CD4-positive, alpha-beta memory T cell (primary cell): ENCODE results near the gene NRXN2. TPM values are rescaled to one million over a fixed set of nuclear protein-coding genes. Genes with fewer than 3 reads are reported as not detected.

ENCODE experiments used
- CTCF ChIA-PET: fragments of 350-600 bp; sonication (Branson Sonifier 250); formaldehyde crosslinking; loops from one replicate; lab custom pipeline; 2021; ENCODE audit warnings: inconsistent platforms; ENCODE audit not compliant: partially characterized antibody; lab: Charles Lee
- POLR2A ChIA-PET: fragments of 350-600 bp; sonication (Branson Sonifier 250); formaldehyde crosslinking; loops from one replicate; lab custom pipeline; 2021; ENCODE audit not compliant: partially characterized antibody; lab: Charles Lee
- DNase-seq, 5 donors: peaks; one replicate each; pipeline versions ENCODE4 v3.0.0 to v3.0.0-alpha.2; 2020 to 2022; ENCODE audit warnings: mixed read lengths in 1 of 5
- H3K27ac ChIP-seq: one replicate; pipeline ENCODE4 v1.7.0; 2013; ENCODE audit warnings: low read depth, low read length
- H3K27me3 ChIP-seq: 2 replicates; pipeline ENCODE4 v1.7.0; 2013; ENCODE audit warnings: mild to moderate bottlenecking, low read length, moderate library complexity; ENCODE audit not compliant: insufficient read depth
- H3K36me3 ChIP-seq: 2 replicates; pipeline ENCODE4 v1.7.0; 2013; ENCODE audit warnings: mild to moderate bottlenecking, low read length, moderate library complexity; ENCODE audit not compliant: insufficient read depth
- H3K4me1 ChIP-seq: 2 replicates; pipeline ENCODE4 v1.7.0; 2013; ENCODE audit warnings: mild to moderate bottlenecking, low read length, moderate library complexity; ENCODE audit not compliant: insufficient read depth
- H3K4me3 ChIP-seq, 2 donors: one replicate each; pipeline ENCODE4 v1.7.0; 2013; ENCODE audit warnings: low read length in 2 of 2, mild to moderate bottlenecking in 1 of 2
- H3K9me3 ChIP-seq, 2 donors: one replicate each; pipeline ENCODE4 v1.7.0; 2013; ENCODE audit warnings: low read length in 2 of 2, control low read depth in 1 of 2; ENCODE audit not compliant: control insufficient read depth in 1 of 2
- H3K27ac Mint-ChIP-seq, 7 donors: one replicate each; pipeline ENCODE4 v1.8.0; 2020 to 2021; ENCODE audit warnings: mixed read lengths in 7 of 7, mild to moderate bottlenecking in 6 of 7, inconsistent platforms in 3 of 7, moderate library complexity in 3 of 7
- H3K27me3 Mint-ChIP-seq, 2 donors: one replicate each; pipeline ENCODE4 v1.8.0; 2020 to 2021; ENCODE audit warnings: mixed read lengths in 2 of 2
- H3K36me3 Mint-ChIP-seq, 2 donors: one replicate each; pipeline ENCODE4 v1.8.0; 2020 to 2021; ENCODE audit warnings: mixed read lengths in 2 of 2, inconsistent platforms in 1 of 2, mild to moderate bottlenecking in 1 of 2
- H3K4me1 Mint-ChIP-seq, 4 donors: one replicate each; pipeline ENCODE4 v1.8.0; 2020 to 2021; ENCODE audit warnings: mixed read lengths in 4 of 4, mild to moderate bottlenecking in 1 of 4
- H3K4me3 Mint-ChIP-seq, 8 donors: one replicate each; pipeline ENCODE4 v1.8.0; 2020 to 2021; ENCODE audit warnings: mixed read lengths in 8 of 8, mild to moderate bottlenecking in 7 of 8, moderate library complexity in 6 of 8, inconsistent platforms in 3 of 8
- H3K9me3 Mint-ChIP-seq, 8 donors: one replicate each; pipeline ENCODE4 v1.8.0; 2020 to 2021; ENCODE audit warnings: mixed read lengths in 8 of 8, mild to moderate bottlenecking in 5 of 8, inconsistent platforms in 3 of 8, moderate library complexity in 1 of 8
- intact Hi-C: fragments of 100-400 bp; cut with micrococcal nuclease; formaldehyde crosslinking; loops from one replicate; pipeline ENCODE4 v1.15.1; 2023
- polyA plus RNA-seq, 2 donors: library from polyadenylated mRNA; unstranded; fragments of 300-500 nt; fragmentation: Illumina TruSeq; gene quantifications; one replicate each; pipeline ENCODE4 v1.2.3, GENCODE V29; 2021
- total RNA-seq, 2 experiments: library from RNA; stranded (reverse); gene quantifications; one replicate each; pipeline ENCODE4 v1.2.3, GENCODE V29; 2021

The NRXN2 gene
- total and polyA plus RNA-seq, 4 experiments from 2014 or later: 0.30 TPM; not detected in 3

DNA sequence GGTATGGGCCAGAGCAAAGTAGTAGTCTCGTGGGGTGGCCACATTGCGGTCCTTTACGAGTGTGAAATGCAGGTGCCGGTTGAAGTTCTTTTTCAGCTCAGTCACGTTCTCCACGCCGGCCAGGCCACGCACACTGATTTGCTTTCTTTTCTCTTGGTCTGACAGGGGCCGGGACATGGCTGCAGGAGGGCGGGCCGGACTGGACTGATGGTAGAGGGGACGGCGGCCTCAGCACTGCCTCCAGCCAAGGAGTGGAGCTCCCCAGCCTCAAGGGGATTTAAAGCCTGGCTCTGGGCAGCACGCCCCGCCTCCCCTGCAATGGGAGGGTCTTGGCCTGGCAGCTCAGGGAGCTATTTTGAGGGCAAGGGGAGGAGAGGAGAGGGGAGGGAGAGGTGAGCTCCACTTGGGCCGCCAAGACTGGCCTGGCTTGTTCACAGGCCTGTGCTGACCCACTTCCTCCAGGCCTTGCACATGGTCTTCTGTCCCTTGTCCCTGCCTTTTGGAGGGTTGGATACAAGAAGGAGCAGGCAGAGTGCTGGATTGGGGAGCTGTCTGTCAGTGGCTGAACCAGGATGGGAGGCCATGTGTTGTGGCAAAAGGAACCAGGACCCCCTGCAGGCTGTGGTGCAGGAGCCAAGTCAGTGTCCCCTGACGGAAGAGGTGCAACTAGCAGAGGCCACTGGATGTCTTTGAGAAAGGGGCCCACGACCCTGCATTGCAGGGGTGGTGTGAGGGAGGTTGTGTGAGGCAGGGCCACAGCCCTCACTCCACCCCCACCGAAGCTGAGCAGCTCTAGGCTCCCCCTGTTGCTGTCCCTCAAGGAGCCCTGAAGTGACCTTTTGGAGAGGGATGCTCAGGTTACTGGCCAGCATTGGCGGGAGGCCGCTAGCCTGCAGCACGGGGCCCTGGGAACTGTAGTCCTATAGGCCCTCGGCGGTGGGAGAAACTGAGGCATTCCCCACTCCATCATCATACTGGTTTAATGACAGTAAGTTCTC is 37.0 kb upstream of the NRXN2 start, which contains the start of gene PYGM:
Gene PYGM, minus strand, starts transcription at position 253 of the 998 bp plus-strand sequence. Its CDS starts 76 bp downstream, at position 177.
- CTCF ChIA-PET: interaction anchor here (0.9 to 7.6 kb wide), 7 partner anchors 8 to 19 kb away, joined by 3 to 135 read pairs (median 6); partner anchors contain the start of genes RASGRP2 and SF1
- no peaks in the 10 kb centered on the region for H3K27me3 Mint-ChIP-seq
- H3K4me3 Mint-ChIP-seq: peak within 1 kb of the TSS in 7 of 8 donors; percentile 7 to 78 (median 72)
- H3K27ac ChIP-seq: peak within 1 kb of the TSS; percentile 10
- H3K4me1 ChIP-seq: peaks cover 58% of the 10 kb centered on the region
- H3K9me3 Mint-ChIP-seq: peaks cover 0 to 26% (median 0%) of the 10 kb centered on the region in 8 donors
- peaks cover 29 to 37% of the 10 kb centered on the region in 2 donors for H3K36me3 Mint-ChIP-seq
- H3K36me3 ChIP-seq: peaks cover 24% of the 10 kb centered on the region
- H3K4me1 Mint-ChIP-seq: peaks cover 39 to 68% (median 53%) of the 10 kb centered on the region in 4 donors
- H3K4me3 ChIP-seq: no peak within 1 kb of the TSS
- intact Hi-C loops: no loop called here
- POLR2A ChIA-PET: interaction anchor here (0.8 to 33.1 kb wide), 10 partner anchors 8 to 99 kb away, joined by 3 to 1500 read pairs (median 5); partner anchors contain the start of genes MAP4K2, MEN1, RASGRP2 and SF1
- DNase-seq: peak in 2 of 5 donors; percentile 26 to 44
- peak within 1 kb of the TSS; percentile 72 to 94 (median 86) for H3K27ac Mint-ChIP-seq
- no peaks in the 10 kb centered on the region for H3K27me3 ChIP-seq
- H3K9me3 ChIP-seq: no peaks in the 10 kb centered on the region

DNA sequence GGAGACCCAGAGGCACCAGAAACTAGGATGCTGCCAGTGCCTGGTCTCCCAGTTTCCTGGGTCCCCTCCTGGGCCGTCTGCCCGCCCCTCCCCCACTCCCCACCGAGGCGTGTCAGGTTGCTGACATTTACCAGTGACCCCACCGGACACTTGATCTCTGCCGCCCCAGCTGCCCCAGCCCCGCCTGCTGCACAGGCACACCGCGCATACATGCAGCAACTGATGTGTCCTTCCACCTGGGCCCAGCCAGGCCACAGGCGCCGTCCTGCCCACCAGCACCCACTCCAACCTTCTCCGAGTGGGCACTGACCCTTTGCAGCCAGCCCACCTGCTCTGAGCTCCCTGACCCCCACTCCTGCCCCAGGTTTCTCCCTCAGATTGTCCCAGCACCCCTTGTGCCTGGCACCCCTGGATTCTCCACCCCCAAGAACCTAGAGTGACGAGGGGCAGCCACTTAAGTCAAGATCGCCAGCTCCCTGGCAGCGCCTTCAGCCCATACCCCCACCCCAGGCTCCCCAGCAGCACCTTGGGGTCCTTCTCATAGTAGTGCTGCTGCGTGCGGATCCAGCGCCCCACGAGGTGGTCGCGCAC is 36.2 kb upstream of the NRXN2 start:
- POLR2A ChIA-PET: interaction anchor here (0.8 to 33.1 kb wide), 7 partner anchors 9 to 100 kb away, joined by 3 to 1500 read pairs (median 5); partner anchors contain the start of genes MEN1, RASGRP2 and SF1
- H3K9me3 Mint-ChIP-seq: peaks cover 0 to 19% (median 0%) of the 10 kb centered on the region in 8 donors
- peaks cover 21 to 29% of the 10 kb centered on the region in 2 donors for H3K36me3 Mint-ChIP-seq
- no peaks in the 10 kb centered on the region for H3K27me3 ChIP-seq
- H3K36me3 ChIP-seq: peaks cover 19% of the 10 kb centered on the region
- DNase-seq: peak in 1 of 5 donors; percentile 33
- peaks cover 50% of the 10 kb centered on the region for H3K4me1 ChIP-seq
- H3K27ac ChIP-seq: no peak overlapping the region
- peaks cover 32 to 60% (median 45%) of the 10 kb centered on the region in 4 donors for H3K4me1 Mint-ChIP-seq
- CTCF ChIA-PET: interaction anchor here (1.2 to 7.6 kb wide), 4 partner anchors 7 to 18 kb away, joined by 4 to 135 read pairs (median 21); partner anchors contain the start of gene RASGRP2
- no peaks in the 10 kb centered on the region for H3K27me3 Mint-ChIP-seq
- intact Hi-C loops: no loop called here
- peak overlapping the region in 5 of 7 donors; percentile 22 to 91 (median 65) for H3K27ac Mint-ChIP-seq
- no peak overlapping the region for H3K4me3 ChIP-seq
- H3K9me3 ChIP-seq: no peaks in the 10 kb centered on the region
- H3K4me3 Mint-ChIP-seq: peak overlapping the region in 1 of 8 donors; percentile 43

DNA sequence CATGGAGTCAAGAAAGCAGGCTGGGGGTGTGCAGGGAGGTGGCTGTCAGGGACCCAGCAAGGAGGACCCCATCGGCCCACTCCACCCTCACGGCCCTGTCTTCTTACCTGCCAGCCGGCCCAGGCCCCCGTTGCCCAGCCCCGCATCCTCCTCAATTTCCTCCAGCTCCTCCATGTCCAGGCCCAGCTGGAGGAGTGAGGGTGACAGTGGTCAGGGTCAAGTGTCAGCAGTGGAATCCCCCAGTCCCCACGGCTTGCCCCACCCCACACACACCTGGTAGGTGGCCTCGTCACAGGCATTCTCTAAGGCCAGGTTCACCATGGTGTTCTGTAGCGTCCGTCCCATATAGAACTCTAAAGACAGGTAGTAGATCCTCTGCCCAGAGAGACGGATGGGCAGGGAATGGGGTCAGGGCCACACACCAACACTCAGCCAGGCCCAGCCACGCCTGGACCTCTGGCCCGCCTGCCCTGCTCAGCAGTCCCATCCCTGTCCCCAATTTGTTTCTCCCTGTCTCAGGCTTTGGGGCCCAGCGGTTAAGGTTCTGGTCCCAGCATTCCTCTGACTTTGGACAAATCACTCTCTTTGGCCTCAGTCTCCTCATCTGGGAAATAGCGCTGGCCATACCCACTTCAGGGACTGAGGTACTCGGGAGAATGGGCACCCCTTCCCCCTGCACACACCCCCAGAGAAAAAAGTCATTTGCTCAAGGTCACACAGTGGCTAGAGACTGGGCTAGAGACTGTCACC is 35.5 kb upstream of the NRXN2 start:
- H3K27me3 ChIP-seq: no peaks in the 10 kb centered on the region
- Mint-ChIP-seq H3K36me3 (peaks cover 16 to 24% of the 10 kb centered on the region in 2 donors), H3K9me3 (peaks cover 0 to 19% (median 0%) of the 10 kb centered on the region in 8 donors), H3K27ac (peak overlapping the region in 2 of 7 donors; percentile 46 to 91), H3K4me1 (peaks cover 26 to 56% (median 38%) of the 10 kb centered on the region in 4 donors), H3K27me3 (no peaks in the 10 kb centered on the region), H3K4me3 (no peak overlapping the region)
- H3K9me3 ChIP-seq: no peaks in the 10 kb centered on the region
- no peak overlapping the region for H3K4me3 ChIP-seq
- CTCF ChIA-PET: interaction anchor here (2.3 to 7.6 kb wide), 2 partner anchors 9 to 14 kb away, joined by 7 to 135 read pairs; partner anchors contain the start of gene RASGRP2
- peaks cover 42% of the 10 kb centered on the region for H3K4me1 ChIP-seq
- POLR2A ChIA-PET: interaction anchor here (1.1 to 33.1 kb wide), 4 partner anchors 9 to 52 kb away, joined by 3 to 1500 read pairs (median 949); partner anchors contain the start of genes MEN1, PYGM, RASGRP2 and SF1
- no peak overlapping the region for H3K27ac ChIP-seq
- intact Hi-C loops: no loop called here
- peak in 1 of 5 donors; percentile 25 for DNase-seq
- peaks cover 13% of the 10 kb centered on the region for H3K36me3 ChIP-seq

DNA sequence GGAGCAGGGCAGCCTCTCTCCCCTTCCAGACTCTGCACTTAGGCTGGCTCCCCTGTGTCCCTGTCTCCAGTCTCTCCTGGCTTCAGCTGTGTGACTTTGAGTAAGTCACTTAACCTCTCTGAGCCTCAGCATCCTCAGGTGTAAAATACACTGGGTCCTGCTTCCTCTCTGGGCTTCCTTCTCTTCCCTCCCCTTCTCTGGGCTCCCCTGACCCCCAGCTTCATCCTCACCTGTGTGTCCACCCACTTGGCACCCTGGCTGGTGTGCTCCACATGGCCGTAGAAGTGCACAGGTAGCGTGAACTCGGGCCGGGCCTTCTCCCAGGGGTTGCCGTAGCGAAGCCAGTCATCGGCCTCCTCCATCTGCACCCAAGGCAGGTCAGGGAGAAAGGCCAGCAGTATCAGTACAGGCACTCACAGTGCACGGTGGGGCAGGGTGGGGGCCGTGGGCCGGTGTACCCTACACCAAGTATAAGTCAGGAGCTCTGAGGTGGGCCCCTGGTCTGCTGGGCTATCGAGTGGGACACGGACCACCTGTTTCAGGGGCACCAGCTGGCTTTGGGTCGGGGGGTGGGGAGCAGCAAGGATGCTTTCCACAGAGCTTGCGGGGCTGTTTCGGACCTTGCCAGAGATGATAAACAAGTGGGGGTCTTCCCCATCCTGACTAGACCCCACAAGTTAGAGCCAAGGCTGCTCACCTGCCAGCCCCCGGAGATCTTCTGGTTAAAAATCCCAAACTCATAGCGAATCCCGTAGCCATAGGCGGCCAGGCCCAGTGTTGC is 34.7 kb upstream of the NRXN2 start:
- Mint-ChIP-seq H3K4me1 (peaks cover 22 to 51% (median 31%) of the 10 kb centered on the region in 4 donors), H3K36me3 (peaks cover 11 to 22% of the 10 kb centered on the region in 2 donors), H3K9me3 (peaks cover 0 to 15% (median 0%) of the 10 kb centered on the region in 8 donors), H3K27me3 (no peaks in the 10 kb centered on the region), H3K27ac (peak overlapping the region in 4 of 7 donors; percentile 32 to 72 (median 52)), H3K4me3 (no peak overlapping the region)
- intact Hi-C loops: no loop called here
- ChIA-PET CTCF (interaction anchor here (1.3 to 2.3 kb wide), 3 partner anchors 10 to 13 kb away, joined by 3 to 7 read pairs (median 3); no protein-coding TSS in a partner anchor), POLR2A (interaction anchor here (26.2 to 33.1 kb wide), 2 partner anchors 10 to 12 kb away, joined by 1500 read pairs; partner anchors contain the start of genes PYGM, RASGRP2 and SF1)
- Histone ChIP-seq H3K27me3 (no peaks in the 10 kb centered on the region), H3K27ac (no peak overlapping the region), H3K9me3 (no peaks in the 10 kb centered on the region), H3K36me3 (peaks cover 6% of the 10 kb centered on the region), H3K4me3 (no peak overlapping the region), H3K4me1 (peaks cover 35% of the 10 kb centered on the region)
- DNase-seq: peak in 1 of 5 donors; percentile 31

DNA sequence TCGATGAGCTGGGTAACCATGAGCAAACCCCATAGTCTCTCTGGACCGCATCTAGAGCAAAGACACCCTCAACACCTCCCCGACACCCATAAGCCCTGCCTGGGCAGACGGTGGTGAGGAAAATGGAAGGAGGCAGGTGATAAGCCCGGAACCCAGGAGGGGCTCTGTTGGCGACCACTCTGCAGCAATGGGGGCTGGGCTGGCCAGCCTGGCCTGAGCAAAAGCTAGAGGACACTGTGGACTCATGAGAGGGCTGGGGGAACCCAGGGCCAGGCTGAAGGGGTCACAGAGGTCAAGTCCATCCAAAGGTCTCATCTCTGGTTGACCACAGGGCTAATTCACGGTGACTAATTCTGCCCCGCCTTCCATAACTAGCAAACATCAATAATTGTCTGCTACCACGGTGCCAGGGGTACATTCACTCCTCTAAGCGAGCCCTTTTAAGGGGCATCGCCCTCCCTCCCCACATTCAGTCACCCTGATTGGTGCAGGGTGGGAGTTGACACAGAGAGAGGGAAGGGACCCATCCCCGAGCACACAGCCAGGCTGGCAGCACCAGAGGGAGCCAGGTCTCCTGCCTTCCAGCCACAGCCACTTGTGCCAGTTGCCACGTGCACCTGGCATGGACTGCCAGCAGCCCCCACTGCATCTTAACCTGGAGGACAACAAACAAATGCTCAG is 32.8 kb upstream of the NRXN2 start:
- no peak overlapping the region for H3K4me3 ChIP-seq
- H3K27ac ChIP-seq: no peak overlapping the region
- peaks cover 0 to 7% (median 0%) of the 10 kb centered on the region in 8 donors for H3K9me3 Mint-ChIP-seq
- H3K27ac Mint-ChIP-seq: peak overlapping the region in 3 of 7 donors; percentile 12 to 63 (median 38)
- H3K27me3 Mint-ChIP-seq: no peaks in the 10 kb centered on the region
- ChIA-PET CTCF (no interaction called here), POLR2A (interaction anchor here (26.2 to 33.1 kb wide), 2 partner anchors 10 to 11 kb away, joined by 1500 read pairs; partner anchors contain the start of genes PYGM, RASGRP2 and SF1)
- H3K36me3 ChIP-seq: no peaks in the 10 kb centered on the region
- H3K4me3 Mint-ChIP-seq: no peak overlapping the region
- H3K27me3 ChIP-seq: no peaks in the 10 kb centered on the region
- H3K9me3 ChIP-seq: no peaks in the 10 kb centered on the region
- peaks cover 13 to 24% of the 10 kb centered on the region in 2 donors for H3K36me3 Mint-ChIP-seq
- peaks cover 20% of the 10 kb centered on the region for H3K4me1 ChIP-seq
- intact Hi-C loops: no loop called here
- peaks cover 16 to 50% (median 21%) of the 10 kb centered on the region in 4 donors for H3K4me1 Mint-ChIP-seq
- peak in 1 of 5 donors; percentile 37 for DNase-seq
